DOHH2 (cell line): ENCODE measurements around the gene EEF2KMT.

ENCODE experiments used
- CTCF ChIP-seq: fragments of 200-600 bp; sonication (generic); IDR thresholded peaks from one replicate; pipeline ENCODE4 v1.5.1; 2014; ENCODE audit warnings: antibody characterized with exemption, mild to moderate bottlenecking, low read depth, low read length; ENCODE audit not compliant: poor library complexity, severe bottlenecking
- EZH2phosphoT487 ChIP-seq: fragments of 200-600 bp; sonication (generic); IDR thresholded peaks from 2 replicates; pipeline ENCODE4 v1.6.1; 2017; ENCODE audit warnings: borderline replicate concordance, mild to moderate bottlenecking, antibody characterized with exemption, low read length, moderate library complexity, mixed read lengths

- TF ChIP-seq CTCF (no peak), EZH2phosphoT487 (no peak)
Observed at GRCh38 chr16:5054876-5055865, 42.4 kb downstream of the EEF2KMT start.
